SU-DHL-6 (cell line): ENCODE measurements around the gene CHD5.

Experiments used
- H2AFZ ChIP-seq: fragments of 200-600 bp; sonication (generic); 2 replicates; pipeline ENCODE4 v1.6.1; 2014; ENCODE audit warnings: low read depth, mild to moderate bottlenecking, moderate library complexity, mixed read lengths, antibody characterized with exemption, low read length; ENCODE audit not compliant: severe bottlenecking
- H3F3A ChIP-seq: fragments of 200-600 bp; shearing (Covaris generic); 2 replicates; pipeline ENCODE4 v1.6.0; 2016; ENCODE audit warnings: antibody characterized with exemption, mild to moderate bottlenecking; ENCODE audit not compliant: insufficient read depth
- H3K27ac ChIP-seq: fragments of 200-600 bp; sonication (generic); 2 replicates; pipeline ENCODE4 v1.5.1; 2016; ENCODE audit warnings: low read depth, mild to moderate bottlenecking, low read length, moderate library complexity, mixed read lengths
- H3K27me3 ChIP-seq: fragments of 200-600 bp; sonication (generic), shearing (Covaris generic); 2 replicates; pipeline ENCODE4 v1.6.0; 2014; ENCODE audit warnings: mild to moderate bottlenecking, low read length
- H3K36me3 ChIP-seq: fragments of 200-600 bp; sonication (generic); 2 replicates; pipeline ENCODE4 v1.6.1; 2014; ENCODE audit warnings: mild to moderate bottlenecking, low read length, mixed read lengths
- H3K4me2 ChIP-seq: fragments of 300-600, 200-600 bp; shearing (Covaris generic), sonication (generic); 2 replicates; pipeline ENCODE4 v1.6.0; 2014; ENCODE audit warnings: low read length, low read depth, mild to moderate bottlenecking; ENCODE audit not compliant: poor library complexity, severe bottlenecking
- H3K4me3 ChIP-seq: fragments of 200-600 bp; sonication (generic); 2 replicates; pipeline ENCODE4 v1.5.1; 2014; ENCODE audit warnings: antibody characterized with exemption, low read length, mild to moderate bottlenecking, mixed read lengths; ENCODE audit not compliant: insufficient read depth, poor library complexity, severe bottlenecking
- H3K79me2 ChIP-seq: fragments of 200-600 bp; sonication (generic); 2 replicates; pipeline ENCODE4 v1.6.1; 2014; ENCODE audit warnings: mild to moderate bottlenecking, low read length, moderate library complexity; ENCODE audit not compliant: insufficient read depth
- H3K9ac ChIP-seq: fragments of 200-600 bp; sonication (generic); 2 replicates; pipeline ENCODE4 v1.7.0; 2014; ENCODE audit warnings: mild to moderate bottlenecking, low read length
- H3K9me2 ChIP-seq: fragments of 200-600 bp; sonication (generic); replicated peaks from 2 replicates; pipeline ENCODE4 v1.6.1; 2014; ENCODE audit warnings: low read length; ENCODE audit not compliant: insufficient read depth
- H3K9me3 ChIP-seq: fragments of 200-600 bp; sonication (generic); 2 replicates; pipeline ENCODE4 v1.6.1; 2014; ENCODE audit warnings: low read length, mixed read lengths; ENCODE audit not compliant: insufficient read depth
- H4K20me1 ChIP-seq: fragments of 200-600 bp; sonication (generic); 2 replicates; pipeline ENCODE4 v1.6.1; 2014; ENCODE audit warnings: low read depth, mild to moderate bottlenecking, antibody characterized with exemption, low read length, moderate library complexity, mixed read lengths
- EZH2phosphoT487 ChIP-seq: fragments of 200-600 bp; sonication (generic), shearing (Covaris generic); conservative IDR thresholded peaks from 2 replicates; pipeline ENCODE4 v1.6.1; 2018; ENCODE audit warnings: mild to moderate bottlenecking, antibody characterized with exemption, low read length, moderate library complexity, mixed read lengths
- TF ChIP-seq, protein P1 (sequence below): fragments of 200-600 bp; sonication (generic); IDR thresholded peaks from one replicate; pipeline ENCODE4 v1.5.1; 2017; ENCODE audit warnings: antibody characterized with exemption, mild to moderate bottlenecking, low read length, moderate library complexity; ENCODE audit not compliant: insufficient read depth, poor library complexity, severe bottlenecking

Gene CHD5

DNA sequence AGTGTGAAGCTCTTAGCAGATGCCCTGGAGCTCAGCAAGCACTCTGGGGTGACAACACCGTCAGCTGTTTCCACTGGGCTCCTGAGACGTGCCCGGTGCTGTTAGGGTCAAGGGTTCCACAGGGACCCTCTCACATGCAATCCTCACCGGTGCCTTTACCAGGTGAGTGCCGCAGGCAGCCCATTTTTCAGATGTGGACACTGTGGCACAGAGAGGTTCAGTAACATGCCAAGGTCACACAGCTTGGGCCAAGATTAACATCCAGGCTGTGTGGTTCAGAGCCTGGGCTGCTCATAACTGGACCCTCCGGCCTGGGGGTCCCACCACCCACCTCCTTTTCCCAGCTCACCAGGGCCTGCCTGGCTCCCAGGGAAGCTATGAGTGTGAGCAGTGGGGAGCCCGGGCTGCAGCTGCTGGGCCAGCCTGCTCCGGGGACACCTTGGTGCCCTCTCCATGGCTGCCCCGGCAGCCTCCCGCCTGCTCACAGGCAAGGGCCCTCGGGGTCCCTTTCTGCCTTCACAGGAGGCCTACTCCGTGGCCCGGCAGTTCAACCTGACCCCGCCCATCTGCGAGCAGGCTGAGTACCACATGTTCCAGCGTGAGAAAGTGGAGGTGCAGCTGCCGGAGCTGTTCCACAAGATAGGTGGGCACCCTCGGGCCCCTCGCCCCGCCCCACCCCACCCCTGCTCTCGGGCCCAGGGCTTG lies 85.2 kb downstream of the CHD5 start:
- Histone ChIP-seq H3K4me3 (no peak overlapping the region), H3F3A (no peaks in the 10 kb centered on the region), H3K27me3 (no peaks in the 10 kb centered on the region), H3K27ac (no peak overlapping the region), H3K9me3 (no peaks in the 10 kb centered on the region), H3K36me3 (no peaks in the 10 kb centered on the region), H3K4me2 (no peak overlapping the region), H3K9ac (no peak overlapping the region), H4K20me1 (no peaks in the 10 kb centered on the region), H3K79me2 (no peaks in the 10 kb centered on the region), H2AFZ (no peak overlapping the region), H3K9me2 (no peaks in the 10 kb centered on the region)
- TF ChIP-seq, protein P1, sequence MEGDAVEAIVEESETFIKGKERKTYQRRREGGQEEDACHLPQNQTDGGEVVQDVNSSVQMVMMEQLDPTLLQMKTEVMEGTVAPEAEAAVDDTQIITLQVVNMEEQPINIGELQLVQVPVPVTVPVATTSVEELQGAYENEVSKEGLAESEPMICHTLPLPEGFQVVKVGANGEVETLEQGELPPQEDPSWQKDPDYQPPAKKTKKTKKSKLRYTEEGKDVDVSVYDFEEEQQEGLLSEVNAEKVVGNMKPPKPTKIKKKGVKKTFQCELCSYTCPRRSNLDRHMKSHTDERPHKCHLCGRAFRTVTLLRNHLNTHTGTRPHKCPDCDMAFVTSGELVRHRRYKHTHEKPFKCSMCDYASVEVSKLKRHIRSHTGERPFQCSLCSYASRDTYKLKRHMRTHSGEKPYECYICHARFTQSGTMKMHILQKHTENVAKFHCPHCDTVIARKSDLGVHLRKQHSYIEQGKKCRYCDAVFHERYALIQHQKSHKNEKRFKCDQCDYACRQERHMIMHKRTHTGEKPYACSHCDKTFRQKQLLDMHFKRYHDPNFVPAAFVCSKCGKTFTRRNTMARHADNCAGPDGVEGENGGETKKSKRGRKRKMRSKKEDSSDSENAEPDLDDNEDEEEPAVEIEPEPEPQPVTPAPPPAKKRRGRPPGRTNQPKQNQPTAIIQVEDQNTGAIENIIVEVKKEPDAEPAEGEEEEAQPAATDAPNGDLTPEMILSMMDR: no peak
- no peak for TF ChIP-seq EZH2phosphoT487

DNA sequence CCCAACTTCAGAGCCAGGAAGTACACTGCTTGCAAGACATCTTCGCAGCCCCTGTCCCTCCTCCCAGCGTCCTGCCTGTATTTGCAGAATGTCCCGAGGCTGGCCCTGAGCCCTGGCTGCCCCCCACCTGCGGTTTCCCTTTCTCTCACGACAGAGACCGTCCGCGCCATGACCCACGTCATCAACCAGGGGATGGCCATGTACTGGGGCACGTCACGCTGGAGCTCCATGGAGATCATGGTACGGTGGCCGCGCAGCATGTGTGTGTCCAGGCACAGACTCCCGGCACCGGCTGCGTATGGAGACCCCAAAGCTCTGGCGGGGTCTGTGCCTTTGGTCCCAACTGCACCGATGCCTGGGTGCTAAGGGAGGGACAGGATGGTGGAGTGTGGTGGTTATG lies 85.9 kb downstream of the CHD5 start:
- Histone ChIP-seq H3K27ac (no peak overlapping the region), H4K20me1 (no peaks in the 10 kb centered on the region), H3K9ac (no peak overlapping the region), H3F3A (no peaks in the 10 kb centered on the region), H3K4me2 (no peak overlapping the region), H3K9me2 (no peaks in the 10 kb centered on the region), H2AFZ (no peak overlapping the region), H3K79me2 (no peaks in the 10 kb centered on the region), H3K4me3 (no peak overlapping the region), H3K9me3 (no peaks in the 10 kb centered on the region), H3K27me3 (no peaks in the 10 kb centered on the region), H3K36me3 (no peaks in the 10 kb centered on the region)
- TF ChIP-seq, protein P1: no peak
- no peak for TF ChIP-seq EZH2phosphoT487

DNA sequence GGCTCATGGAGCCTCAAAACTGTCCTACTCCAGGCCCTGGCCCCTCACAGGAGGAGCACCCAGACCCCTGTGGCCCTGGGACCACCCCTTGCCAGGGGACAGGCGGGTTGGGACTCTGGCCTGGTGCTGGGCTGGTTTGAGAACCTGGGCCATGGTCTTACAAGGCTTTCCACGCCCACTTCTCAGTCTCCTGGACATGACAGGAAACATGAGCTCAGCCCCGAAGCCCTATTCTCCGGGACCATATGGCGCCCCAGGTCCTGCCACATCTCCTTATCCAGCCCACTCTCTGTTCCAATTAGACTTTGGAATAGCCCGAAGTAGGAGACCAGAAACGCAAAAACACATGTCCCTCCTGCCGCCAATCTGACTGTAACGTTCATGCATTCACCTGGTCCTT lies 86.5 kb downstream of the CHD5 start:
- no peak overlapping the region for H3K4me2 ChIP-seq
- no peak overlapping the region for H2AFZ ChIP-seq
- H3K27ac ChIP-seq: no peak overlapping the region
- no peak overlapping the region for H3K9ac ChIP-seq
- H3K9me2 ChIP-seq: no peaks in the 10 kb centered on the region
- H3K36me3 ChIP-seq: no peaks in the 10 kb centered on the region
- TF ChIP-seq, protein P1: no peak
- no peak for TF ChIP-seq EZH2phosphoT487
- no peaks in the 10 kb centered on the region for H3K79me2 ChIP-seq
- no peaks in the 10 kb centered on the region for H3F3A ChIP-seq
- H4K20me1 ChIP-seq: no peaks in the 10 kb centered on the region
- no peaks in the 10 kb centered on the region for H3K27me3 ChIP-seq
- H3K4me3 ChIP-seq: no peak overlapping the region
- no peaks in the 10 kb centered on the region for H3K9me3 ChIP-seq
